K562 (cell line): Measurements from ENCODE around the gene LRP10. TPM values are rescaled to one million over a fixed set of nuclear protein-coding genes. Genes with fewer than 3 reads are reported as not detected.

ENCODE experiments used
- ASH1L ChIP-seq: fragments of 450-650 bp; IDR thresholded peaks from 2 replicates; pipeline ENCODE4 v1.6.1; 2018; ENCODE audit warnings: borderline replicate concordance, mild to moderate bottlenecking, low read depth; ENCODE audit not compliant: partially characterized antibody
- BRF1 ChIP-seq: IDR thresholded peaks from 3 replicates; pipeline ENCODE4 v1.6.1; 2011; ENCODE audit warnings: borderline replicate concordance, mild to moderate bottlenecking; ENCODE audit not compliant: insufficient read length; ENCODE audit errors: extremely low read depth
- EGR1 ChIP-seq: fragments of 450-650 bp; conservative IDR thresholded peaks from 2 replicates; pipeline ENCODE4 v1.6.1; 2017; ENCODE audit warnings: mild to moderate bottlenecking
- OTX1 ChIP-seq: fragments of 450-650 bp; formaldehyde crosslinking; IDR thresholded peaks from 2 replicates; pipeline ENCODE4 v1.4.0; 2022; ENCODE audit warnings: mild to moderate bottlenecking
- PHF20 ChIP-seq: fragments of 450-650 bp; IDR thresholded peaks from 2 replicates; pipeline ENCODE4 v1.6.1; 2018; ENCODE audit not compliant: partially characterized antibody
- POLR3A ChIP-seq: IDR thresholded peaks from 2 replicates; pipeline ENCODE4 v1.6.1; 2011; ENCODE audit warnings: borderline replicate concordance, mild to moderate bottlenecking, moderate library complexity; ENCODE audit not compliant: insufficient read length, insufficient read depth; ENCODE audit errors: extremely low read depth
- PPARD ChIP-seq: fragments of 250-450 bp; sonication (Bioruptor Pico); IDR thresholded peaks from 2 replicates; pipeline ENCODE4 v1.8.0; 2022; ENCODE audit warnings: inconsistent platforms, mild to moderate bottlenecking, moderate library complexity
- PRPF4 ChIP-seq: fragments of 200-400 bp; formaldehyde crosslinking; IDR thresholded peaks from one replicate; pipeline ENCODE4 v1.6.1; 2017; ENCODE audit warnings: low read length, low read depth, mild to moderate bottlenecking; ENCODE audit not compliant: insufficient read depth, poor library complexity, severe bottlenecking
- RFX1 ChIP-seq: fragments of 450-650 bp; IDR thresholded peaks from 2 replicates; pipeline ENCODE4 v1.6.1; 2016; ENCODE audit warnings: mild to moderate bottlenecking, moderate library complexity
- ZKSCAN8 ChIP-seq: fragments of 200-800 bp; sonication (Bioruptor generic); IDR thresholded peaks from 2 replicates; pipeline ENCODE4 v1.6.1; 2016; ENCODE audit warnings: missing genetic modification characterization, missing compliant biosample characterization
- ZNF717 ChIP-seq: fragments of 250-450 bp; sonication (Bioruptor Pico); IDR thresholded peaks from 2 replicates; pipeline ENCODE4 v1.5.0; 2021
- polyA plus RNA-seq, 8 experiments: library from polyadenylated mRNA; depleted of rRNA in 4 of 8; stranded (reverse) in 5 of 8; unstranded in 3 of 8; fragments of >200 nt; fragmentation: Nextera tagmentation in 2 of 8; fragmentation: Illumina TruSeq in 1 of 8; extraction: Ambion mirVana in 2 of 8; extraction: Trizol in 1 of 8; gene quantifications; 2 replicates each; pipeline versions ENCODE4 v1.2.1 to v1.2.3, GENCODE V29; 2011 to 2014; ENCODE audit warnings: inconsistent platforms in 1 of 8, missing spikeins in 1 of 8
- total RNA-seq, 7 experiments: library from RNA; depleted of rRNA in 6 of 7; stranded (reverse); fragments of >200 nt in 6 of 7; fragmentation: Illumina TruSeq in 2 of 7; extraction: Trizol in 2 of 7; gene quantifications; 2 replicates each; pipeline versions ENCODE4 v1.2.1 to v1.2.3, GENCODE V29; 2011 to 2021; ENCODE audit warnings: low replicate concordance in 1 of 7
- TF ChIP-seq, protein P1 (sequence below), 2 experiments: IDR thresholded peaks; 2 replicates each; pipeline ENCODE4 v1.6.1; 2012; ENCODE audit warnings: improper control_type of control experiment in 2 of 2, low read depth in 2 of 2, low read length in 2 of 2, borderline replicate concordance in 1 of 2
- TF ChIP-seq, protein P2 (sequence below): fragments of 250-450 bp; sonication (Bioruptor Pico); IDR thresholded peaks from 2 replicates; pipeline ENCODE4 v1.8.0; 2022; ENCODE audit warnings: inconsistent platforms, mild to moderate bottlenecking, moderate library complexity, borderline replicate concordance
- TF ChIP-seq, protein P3 (sequence below): fragments of 450-650 bp; conservative IDR thresholded peaks from 2 replicates; pipeline ENCODE4 v1.6.1; 2016; ENCODE audit warnings: missing genetic modification characterization, low read depth, mild to moderate bottlenecking, missing compliant biosample characterization, moderate library complexity
- TF ChIP-seq, protein P4 (sequence below): fragments of 250-450 bp; sonication (Bioruptor Pico); IDR thresholded peaks from 2 replicates; pipeline ENCODE4 v1.8.0; 2021; ENCODE audit warnings: moderate library complexity, mild to moderate bottlenecking, inconsistent platforms
- TF ChIP-seq, protein P5 (sequence below): sonication (generic); formaldehyde crosslinking; IDR thresholded peaks from 2 replicates; pipeline ENCODE4 v1.8.0; 2023; ENCODE audit warnings: missing genetic modification reagents, mild to moderate bottlenecking, borderline replicate concordance

LRP10 gene
- total and polyA plus RNA-seq, 9 of the 15 experiments (the other 6 are each of a cell fraction or from before 2014, with no cell fraction given), result 1.3 to 45.5 (median 10.9) TPM

DNA sequence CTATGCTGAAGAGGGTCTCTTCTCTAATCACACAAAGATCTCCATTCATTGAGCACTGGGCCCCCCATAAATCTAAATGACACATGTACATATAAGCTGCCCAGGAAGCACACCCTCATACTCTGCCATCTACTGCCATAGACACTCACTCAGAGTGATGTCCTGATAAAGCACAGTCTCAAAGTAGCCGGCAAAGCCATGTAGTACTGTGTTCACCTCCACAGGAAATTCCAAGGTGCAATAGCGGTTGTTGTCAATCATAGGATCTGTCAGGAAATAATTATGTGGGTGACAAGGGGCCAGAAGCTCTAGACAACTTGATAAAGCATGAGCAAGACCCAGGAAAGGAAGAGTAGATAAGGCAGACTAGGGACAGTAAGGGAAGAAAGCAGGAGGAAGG lies 50.8 kb downstream of the LRP10 start (continued):
- TF ChIP-seq ASH1L, result no peak
- no peak for TF ChIP-seq RFX1
- TF ChIP-seq BRF1, result no peak
- TF ChIP-seq, protein P1, sequence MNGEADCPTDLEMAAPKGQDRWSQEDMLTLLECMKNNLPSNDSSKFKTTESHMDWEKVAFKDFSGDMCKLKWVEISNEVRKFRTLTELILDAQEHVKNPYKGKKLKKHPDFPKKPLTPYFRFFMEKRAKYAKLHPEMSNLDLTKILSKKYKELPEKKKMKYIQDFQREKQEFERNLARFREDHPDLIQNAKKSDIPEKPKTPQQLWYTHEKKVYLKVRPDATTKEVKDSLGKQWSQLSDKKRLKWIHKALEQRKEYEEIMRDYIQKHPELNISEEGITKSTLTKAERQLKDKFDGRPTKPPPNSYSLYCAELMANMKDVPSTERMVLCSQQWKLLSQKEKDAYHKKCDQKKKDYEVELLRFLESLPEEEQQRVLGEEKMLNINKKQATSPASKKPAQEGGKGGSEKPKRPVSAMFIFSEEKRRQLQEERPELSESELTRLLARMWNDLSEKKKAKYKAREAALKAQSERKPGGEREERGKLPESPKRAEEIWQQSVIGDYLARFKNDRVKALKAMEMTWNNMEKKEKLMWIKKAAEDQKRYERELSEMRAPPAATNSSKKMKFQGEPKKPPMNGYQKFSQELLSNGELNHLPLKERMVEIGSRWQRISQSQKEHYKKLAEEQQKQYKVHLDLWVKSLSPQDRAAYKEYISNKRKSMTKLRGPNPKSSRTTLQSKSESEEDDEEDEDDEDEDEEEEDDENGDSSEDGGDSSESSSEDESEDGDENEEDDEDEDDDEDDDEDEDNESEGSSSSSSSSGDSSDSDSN (IDR thresholded peaks at IDR 0.05; ENCODE audit: borderline replicate concordance in 1 of 2, low read depth in 2 of 2, low read length in 2 of 2), result no peak
- TF ChIP-seq POLR3A, result no peak
- TF ChIP-seq, protein P2, sequence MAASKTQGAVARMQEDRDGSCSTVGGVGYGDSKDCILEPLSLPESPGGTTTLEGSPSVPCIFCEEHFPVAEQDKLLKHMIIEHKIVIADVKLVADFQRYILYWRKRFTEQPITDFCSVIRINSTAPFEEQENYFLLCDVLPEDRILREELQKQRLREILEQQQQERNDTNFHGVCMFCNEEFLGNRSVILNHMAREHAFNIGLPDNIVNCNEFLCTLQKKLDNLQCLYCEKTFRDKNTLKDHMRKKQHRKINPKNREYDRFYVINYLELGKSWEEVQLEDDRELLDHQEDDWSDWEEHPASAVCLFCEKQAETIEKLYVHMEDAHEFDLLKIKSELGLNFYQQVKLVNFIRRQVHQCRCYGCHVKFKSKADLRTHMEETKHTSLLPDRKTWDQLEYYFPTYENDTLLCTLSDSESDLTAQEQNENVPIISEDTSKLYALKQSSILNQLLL, result no peak
- no peak for TF ChIP-seq PPARD (CRISPR knock-in tag)
- no peak for TF ChIP-seq PHF20
- TF ChIP-seq PRPF4, result no peak
- TF ChIP-seq, protein P3, sequence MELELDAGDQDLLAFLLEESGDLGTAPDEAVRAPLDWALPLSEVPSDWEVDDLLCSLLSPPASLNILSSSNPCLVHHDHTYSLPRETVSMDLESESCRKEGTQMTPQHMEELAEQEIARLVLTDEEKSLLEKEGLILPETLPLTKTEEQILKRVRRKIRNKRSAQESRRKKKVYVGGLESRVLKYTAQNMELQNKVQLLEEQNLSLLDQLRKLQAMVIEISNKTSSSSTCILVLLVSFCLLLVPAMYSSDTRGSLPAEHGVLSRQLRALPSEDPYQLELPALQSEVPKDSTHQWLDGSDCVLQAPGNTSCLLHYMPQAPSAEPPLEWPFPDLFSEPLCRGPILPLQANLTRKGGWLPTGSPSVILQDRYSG (tag), result no peak
- no peak for TF ChIP-seq ZNF717
- no peak for TF ChIP-seq EGR1
- TF ChIP-seq ZKSCAN8 (CRISPR knock-in tag), result no peak
- 0 out of 2 replicates have a peak, but pooled peaks have one; percentile 49 for TF ChIP-seq OTX1 (CRISPR knock-in tag)
- TF ChIP-seq, protein P4, sequence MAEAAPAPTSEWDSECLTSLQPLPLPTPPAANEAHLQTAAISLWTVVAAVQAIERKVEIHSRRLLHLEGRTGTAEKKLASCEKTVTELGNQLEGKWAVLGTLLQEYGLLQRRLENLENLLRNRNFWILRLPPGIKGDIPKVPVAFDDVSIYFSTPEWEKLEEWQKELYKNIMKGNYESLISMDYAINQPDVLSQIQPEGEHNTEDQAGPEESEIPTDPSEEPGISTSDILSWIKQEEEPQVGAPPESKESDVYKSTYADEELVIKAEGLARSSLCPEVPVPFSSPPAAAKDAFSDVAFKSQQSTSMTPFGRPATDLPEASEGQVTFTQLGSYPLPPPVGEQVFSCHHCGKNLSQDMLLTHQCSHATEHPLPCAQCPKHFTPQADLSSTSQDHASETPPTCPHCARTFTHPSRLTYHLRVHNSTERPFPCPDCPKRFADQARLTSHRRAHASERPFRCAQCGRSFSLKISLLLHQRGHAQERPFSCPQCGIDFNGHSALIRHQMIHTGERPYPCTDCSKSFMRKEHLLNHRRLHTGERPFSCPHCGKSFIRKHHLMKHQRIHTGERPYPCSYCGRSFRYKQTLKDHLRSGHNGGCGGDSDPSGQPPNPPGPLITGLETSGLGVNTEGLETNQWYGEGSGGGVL, result no peak
- TF ChIP-seq, protein P5, sequence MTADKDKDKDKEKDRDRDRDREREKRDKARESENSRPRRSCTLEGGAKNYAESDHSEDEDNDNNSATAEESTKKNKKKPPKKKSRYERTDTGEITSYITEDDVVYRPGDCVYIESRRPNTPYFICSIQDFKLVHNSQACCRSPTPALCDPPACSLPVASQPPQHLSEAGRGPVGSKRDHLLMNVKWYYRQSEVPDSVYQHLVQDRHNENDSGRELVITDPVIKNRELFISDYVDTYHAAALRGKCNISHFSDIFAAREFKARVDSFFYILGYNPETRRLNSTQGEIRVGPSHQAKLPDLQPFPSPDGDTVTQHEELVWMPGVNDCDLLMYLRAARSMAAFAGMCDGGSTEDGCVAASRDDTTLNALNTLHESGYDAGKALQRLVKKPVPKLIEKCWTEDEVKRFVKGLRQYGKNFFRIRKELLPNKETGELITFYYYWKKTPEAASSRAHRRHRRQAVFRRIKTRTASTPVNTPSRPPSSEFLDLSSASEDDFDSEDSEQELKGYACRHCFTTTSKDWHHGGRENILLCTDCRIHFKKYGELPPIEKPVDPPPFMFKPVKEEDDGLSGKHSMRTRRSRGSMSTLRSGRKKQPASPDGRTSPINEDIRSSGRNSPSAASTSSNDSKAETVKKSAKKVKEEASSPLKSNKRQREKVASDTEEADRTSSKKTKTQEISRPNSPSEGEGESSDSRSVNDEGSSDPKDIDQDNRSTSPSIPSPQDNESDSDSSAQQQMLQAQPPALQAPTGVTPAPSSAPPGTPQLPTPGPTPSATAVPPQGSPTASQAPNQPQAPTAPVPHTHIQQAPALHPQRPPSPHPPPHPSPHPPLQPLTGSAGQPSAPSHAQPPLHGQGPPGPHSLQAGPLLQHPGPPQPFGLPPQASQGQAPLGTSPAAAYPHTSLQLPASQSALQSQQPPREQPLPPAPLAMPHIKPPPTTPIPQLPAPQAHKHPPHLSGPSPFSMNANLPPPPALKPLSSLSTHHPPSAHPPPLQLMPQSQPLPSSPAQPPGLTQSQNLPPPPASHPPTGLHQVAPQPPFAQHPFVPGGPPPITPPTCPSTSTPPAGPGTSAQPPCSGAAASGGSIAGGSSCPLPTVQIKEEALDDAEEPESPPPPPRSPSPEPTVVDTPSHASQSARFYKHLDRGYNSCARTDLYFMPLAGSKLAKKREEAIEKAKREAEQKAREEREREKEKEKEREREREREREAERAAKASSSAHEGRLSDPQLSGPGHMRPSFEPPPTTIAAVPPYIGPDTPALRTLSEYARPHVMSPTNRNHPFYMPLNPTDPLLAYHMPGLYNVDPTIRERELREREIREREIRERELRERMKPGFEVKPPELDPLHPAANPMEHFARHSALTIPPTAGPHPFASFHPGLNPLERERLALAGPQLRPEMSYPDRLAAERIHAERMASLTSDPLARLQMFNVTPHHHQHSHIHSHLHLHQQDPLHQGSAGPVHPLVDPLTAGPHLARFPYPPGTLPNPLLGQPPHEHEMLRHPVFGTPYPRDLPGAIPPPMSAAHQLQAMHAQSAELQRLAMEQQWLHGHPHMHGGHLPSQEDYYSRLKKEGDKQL (CRISPR knock-in tag), result no peak
